GM19324 (cell line): Measurements from ENCODE around the gene RAMAC.
"Not testable (repeated sequence)": the region's sequence is repeated elsewhere in the genome, so short reads cannot be mapped to it uniquely, and the experiment has no call there.

ENCODE experiments used
- ATAC-seq: cut with Tn5 transposase; IDR thresholded peaks from one replicate; pipeline ENCODE4 v1.9.1; 2021; ENCODE audit warnings: mild to moderate bottlenecking, moderate library complexity; ENCODE audit not compliant: unreplicated experiment, low FRiP score

Gene RAMAC

DNA sequence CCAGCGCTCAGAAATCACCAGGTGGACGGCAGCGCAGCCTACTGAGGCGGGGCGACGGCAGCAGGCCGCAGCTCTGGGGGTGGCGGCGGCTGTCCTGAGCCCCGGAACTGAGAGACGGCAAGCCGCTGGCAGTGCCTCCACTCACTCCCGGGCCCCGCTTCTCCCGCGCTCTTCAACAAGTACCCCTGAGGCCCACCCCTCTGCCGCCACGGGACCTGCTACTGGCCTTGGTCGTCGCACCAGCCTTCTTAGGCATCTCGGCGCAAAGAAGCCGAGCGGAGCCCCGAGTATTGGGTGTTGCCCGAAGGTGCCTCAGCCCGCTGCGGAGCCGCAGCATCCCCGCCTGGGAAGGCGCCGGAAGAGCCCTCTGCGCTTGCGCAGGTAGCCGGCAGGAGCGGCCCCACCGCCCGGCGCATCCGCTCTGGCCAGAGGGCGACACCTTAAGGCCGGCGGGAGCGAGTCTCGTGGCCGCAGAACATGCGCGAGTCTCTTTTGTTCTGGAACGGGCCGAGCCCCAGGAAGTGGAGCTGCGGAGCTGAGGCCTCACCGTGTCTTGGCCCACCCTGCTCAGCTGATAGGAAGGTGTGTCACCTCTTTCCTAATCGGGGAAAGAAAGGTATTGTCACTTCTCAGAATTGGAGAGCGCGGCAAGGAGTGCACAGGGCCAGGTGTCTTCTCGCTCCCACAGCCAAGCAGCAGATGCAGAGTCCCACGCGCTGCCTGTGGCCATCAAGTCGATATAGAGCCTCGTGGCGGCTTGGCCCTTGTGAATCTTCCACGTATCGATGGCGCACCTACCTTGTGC lies 25.5 kb downstream of the RAMAC start, which contains the start of gene C15orf40:
Gene C15orf40, minus strand, starts transcription at position 369 of the 805 bp plus-strand sequence. Its CDS starts 32 bp downstream, at position 337.
- ATAC-seq = peak; percentile 90

GRCh38 chr15:83012076-83012426 lies 26.0 kb downstream of the RAMAC start:
- ATAC-seq = no peak

- no peak for ATAC-seq
Observed at GRCh38 chr15:83012636-83013035, 26.6 kb downstream of the RAMAC start.

- ATAC-seq = no peak
Observed at GRCh38 chr15:83014205-83014653, 28.2 kb downstream of the RAMAC start.

DNA sequence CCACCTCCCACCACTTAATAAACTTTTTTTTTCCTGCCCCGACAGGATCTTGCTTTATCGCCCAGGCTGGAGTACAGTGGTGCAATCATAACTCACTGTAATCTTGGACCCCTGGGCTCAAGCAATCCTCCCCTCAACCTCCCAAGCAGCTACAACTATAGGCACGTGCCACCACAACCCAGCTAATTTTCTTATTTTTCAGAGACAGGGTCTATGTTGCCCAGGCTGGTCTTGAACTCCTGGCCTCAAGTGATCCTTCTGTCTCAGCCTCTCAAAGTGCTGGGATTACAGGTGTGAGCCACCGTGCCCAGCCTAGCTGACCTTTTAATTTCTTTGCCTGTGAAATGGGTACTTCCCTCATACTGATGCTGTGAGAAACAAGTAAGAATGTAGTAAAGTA lies 29.4 kb downstream of the RAMAC start:
- ATAC-seq = no peak

- no peak for ATAC-seq
Observed at GRCh38 chr15:83016906-83017305, 30.9 kb downstream of the RAMAC start.

DNA sequence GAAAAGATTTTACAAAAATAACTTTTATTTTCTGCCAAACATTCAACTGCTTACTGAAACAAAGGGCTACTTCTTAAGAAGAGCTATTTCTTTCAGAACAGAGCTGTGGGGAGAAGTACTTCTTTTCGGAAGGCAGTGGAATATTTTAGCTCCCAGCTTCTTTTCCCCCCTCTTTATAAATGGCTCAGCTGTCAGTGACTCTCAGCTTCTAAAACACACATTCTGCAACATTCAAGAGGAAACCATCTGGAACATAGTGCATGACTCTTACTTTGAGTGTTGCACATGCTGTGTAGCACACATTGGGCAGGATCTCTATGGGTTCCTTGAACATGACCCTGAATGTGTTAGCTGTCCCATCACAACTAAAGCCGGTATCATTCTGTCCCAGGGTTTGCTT lies 32.4 kb downstream of the RAMAC start:
- ATAC-seq = no peak

GRCh38 chr15:83030021-83030420 lies 44.0 kb downstream of the RAMAC start:
- no peak for ATAC-seq

DNA sequence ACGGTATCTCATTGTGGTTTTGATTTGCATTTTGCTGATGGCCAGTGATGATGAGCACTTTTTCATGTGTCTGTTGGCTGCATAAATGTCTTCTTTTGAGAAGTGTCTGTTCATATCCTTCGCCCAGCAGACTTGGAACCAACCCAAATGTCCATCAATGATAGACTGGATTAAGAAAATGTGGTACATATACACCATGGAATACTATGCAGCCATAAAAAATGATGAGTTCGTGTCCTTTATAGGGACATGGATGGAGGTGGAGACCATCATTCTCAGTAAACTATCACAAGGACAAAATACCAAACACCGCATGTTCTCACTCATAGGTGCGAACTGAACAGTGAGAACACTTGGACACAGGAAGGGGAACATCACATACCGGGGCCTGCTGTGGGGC lies 45.2 kb downstream of the RAMAC start:
- not testable (repeated sequence) for ATAC-seq

- ATAC-seq = no peak
Observed at GRCh38 chr15:83036253-83036652, 50.2 kb downstream of the RAMAC start.

- ATAC-seq = no peak
Observed at GRCh38 chr15:83039206-83039605, 53.2 kb downstream of the RAMAC start.
